HG02571 (cell line): Measurements from ENCODE around the gene HIVEP3.
A peak's percentile ranks its signal among the peaks of the same experiment; 100 is the strongest.

Source experiments
- ATAC-seq: cut with Tn5 transposase; IDR thresholded peaks from one replicate; pipeline ENCODE4 v1.9.1; 2021; ENCODE audit warnings: mild to moderate bottlenecking, moderate library complexity; ENCODE audit not compliant: unreplicated experiment

The HIVEP3 gene

GRCh38 chr1:41735631-41736260, 183.0 kb downstream of the HIVEP3 start:
- ATAC-seq: no peak

- ATAC-seq: no peak
Observed at GRCh38 chr1:41735139-41735538, 183.6 kb downstream of the HIVEP3 start.

GRCh38 chr1:41734201-41734970, 184.3 kb downstream of the HIVEP3 start:
- no peak for ATAC-seq

DNA sequence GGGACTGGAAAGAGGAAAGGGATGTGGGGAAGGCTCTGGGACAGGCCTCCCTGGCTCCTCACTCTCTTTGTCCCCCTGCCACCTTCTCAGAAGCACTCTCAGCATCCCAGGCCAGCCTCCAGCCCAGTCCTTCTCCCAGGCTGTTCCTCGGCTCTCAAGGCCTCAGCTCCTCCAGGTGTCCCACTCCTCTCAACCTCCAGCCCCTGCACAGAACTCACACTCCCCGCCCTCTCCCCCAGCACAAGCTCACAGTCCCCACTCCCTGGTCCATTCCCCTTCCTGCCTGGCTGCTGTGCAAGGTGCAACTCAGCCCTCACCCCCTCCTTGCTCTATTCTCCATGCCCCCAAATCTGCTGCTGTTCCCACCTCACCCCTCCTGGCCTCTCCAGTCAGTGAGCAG, 185.0 kb downstream of the HIVEP3 start:
- ATAC-seq: no peak

DNA sequence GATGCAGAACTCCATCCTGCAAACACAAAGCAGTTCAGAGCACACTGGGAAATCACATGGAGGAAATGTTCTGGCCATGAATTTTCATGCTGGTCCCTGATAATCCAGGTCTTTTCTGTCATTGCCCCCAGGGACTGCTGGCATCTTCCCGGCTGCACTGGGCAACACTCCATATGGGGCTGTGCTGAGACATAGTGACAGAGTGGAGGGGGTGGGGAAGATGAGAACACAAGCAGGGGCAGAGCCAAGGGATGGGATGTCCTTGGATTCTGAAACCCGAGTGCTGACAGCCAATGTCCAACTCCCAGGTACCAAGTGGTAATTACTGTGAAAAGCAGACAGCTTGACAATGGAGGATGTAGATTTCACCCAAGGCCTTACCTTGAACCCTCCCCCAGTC, 185.7 kb downstream of the HIVEP3 start:
- no peak for ATAC-seq

DNA sequence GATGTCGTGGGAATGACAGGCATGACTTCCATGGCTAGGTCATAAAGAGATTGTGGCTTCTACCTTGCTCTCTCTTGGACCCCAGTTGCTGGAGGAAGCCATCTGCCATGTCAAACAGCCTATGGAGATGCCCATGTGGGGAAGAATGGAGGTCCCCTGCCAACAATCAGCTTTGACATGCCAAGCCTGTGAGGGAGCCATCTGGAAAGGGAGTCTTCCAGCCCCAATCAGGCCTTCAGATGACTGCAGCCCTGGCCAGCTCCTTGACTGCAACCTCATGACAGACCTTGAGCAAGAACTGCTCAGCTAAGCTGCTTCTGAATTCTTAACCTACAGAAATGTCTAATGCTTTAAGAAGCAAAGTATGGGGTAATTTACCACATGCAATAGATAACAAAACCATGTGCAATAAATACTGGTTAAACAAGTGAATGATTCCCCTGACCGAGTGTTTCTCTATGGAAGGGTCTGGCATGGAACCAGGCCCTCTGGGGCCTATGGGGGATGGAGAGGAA, 187.1 kb downstream of the HIVEP3 start:
- no peak for ATAC-seq

DNA sequence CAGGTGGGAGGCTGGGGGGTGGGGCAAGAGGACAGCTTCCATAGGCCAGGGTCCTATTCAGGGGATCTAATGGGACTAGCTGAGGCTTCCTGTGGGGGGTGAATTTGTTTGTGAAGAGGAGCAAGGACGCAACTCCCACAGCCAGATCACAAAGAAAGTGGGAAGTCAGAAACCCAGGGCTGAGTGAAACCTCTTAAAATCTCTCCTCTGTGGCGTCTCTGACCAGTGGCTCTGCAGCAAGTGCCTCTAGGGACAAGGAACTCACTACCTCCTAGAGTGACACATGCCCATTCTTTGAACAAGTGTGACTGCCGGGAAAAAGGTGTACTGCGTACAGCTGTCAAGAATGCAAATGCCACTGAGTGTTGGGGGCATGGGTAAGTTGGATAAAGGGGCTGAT, 187.9 kb downstream of the HIVEP3 start:
- ATAC-seq: no peak

DNA sequence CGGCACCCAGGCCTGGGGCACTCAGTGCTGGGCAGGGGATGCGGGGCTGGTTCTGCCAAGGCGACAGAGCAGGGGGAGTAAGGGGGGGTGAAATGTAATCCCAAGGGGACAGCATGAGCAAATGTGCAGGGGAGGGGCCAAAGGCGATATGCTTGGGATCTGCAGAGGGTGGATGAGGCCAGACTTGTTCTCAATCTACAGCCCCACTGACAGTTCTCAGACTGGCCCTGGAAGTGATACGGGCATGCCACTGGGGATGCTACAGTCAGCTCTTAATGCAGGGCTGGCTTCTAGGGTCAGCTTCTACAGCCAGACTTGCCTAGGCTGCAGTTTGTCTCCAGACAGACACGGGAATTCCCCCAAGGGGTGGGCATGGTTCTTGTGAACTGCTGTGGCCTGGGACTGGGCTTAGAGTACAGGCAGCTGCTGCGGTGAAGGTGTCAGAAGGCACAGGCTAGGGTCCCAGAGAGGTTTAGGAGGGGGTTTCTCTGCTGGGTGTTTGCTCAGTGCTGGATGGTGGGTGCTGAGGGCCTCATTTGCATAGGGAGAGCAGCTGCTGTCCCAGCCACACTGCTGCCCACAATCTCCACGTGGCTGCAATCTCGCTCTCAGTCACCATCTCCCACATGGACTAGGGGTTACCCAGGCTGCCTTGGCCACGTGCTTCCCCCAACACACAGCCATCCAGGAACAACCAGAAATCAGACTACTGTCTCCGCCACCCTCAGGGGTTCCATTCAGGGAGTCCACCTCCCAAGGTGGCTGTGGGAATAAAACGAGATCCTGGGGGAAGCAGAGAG, 190.1 kb downstream of the HIVEP3 start:
- ATAC-seq: peak; percentile 82

DNA sequence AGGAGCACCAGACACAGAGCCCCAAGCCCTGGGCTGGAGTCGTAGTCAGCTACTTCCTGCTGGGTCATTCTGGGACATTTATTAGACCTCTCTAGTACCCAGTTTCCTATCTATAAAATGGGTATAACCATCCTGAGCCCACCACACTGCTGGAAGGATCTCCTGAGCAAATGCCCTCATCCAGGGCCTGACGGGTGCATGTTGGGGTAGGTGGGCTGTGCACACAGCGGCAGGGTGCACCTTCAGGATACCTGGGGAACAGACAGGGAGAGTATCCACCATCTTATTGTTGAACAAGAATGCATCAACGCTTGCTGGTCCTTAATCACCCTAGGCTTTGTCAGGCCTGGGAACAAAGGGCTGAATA, 191.0 kb downstream of the HIVEP3 start:
- ATAC-seq: no peak

DNA sequence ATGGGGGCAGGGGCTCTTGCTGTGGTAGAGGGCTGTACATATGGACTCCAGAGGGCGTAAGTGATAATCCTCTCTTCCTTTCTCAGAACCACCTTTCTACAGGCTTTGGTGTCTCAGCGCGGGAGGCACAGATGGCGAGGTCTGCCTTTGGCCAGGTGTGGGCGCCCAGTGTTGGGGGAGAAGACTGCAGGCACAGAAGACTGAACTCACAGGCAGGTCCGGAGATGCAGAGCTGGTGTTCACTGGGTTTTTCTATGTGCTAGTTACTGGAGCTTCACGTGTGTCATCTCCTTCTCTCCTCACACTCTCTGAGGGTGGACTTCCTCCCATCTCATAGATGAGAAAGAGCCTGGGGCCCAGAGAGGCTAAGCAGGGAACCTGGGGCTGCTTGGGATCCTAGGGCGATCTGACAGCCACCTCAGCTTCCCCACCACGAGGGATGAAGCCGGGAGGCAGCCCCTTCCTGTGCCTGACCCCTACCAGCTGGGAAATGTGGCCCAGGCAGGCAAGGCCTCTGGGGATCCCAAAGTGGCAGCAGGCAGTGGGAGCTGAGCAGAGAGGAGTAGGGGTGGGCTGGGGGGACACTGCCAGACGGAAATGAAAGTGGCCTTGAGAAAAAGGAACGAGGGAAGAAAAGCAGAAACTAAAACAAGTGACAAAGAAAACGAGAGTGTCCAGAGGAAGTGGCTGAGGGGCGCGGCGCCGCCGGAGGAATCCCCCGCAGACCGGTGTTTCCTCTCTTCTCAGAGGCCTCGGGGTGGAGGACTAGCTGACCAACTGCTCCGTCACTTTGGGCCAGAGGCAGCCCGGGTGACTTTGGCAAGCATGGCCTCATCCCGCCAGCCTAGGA, 191.6 kb downstream of the HIVEP3 start:
- no peak for ATAC-seq

DNA sequence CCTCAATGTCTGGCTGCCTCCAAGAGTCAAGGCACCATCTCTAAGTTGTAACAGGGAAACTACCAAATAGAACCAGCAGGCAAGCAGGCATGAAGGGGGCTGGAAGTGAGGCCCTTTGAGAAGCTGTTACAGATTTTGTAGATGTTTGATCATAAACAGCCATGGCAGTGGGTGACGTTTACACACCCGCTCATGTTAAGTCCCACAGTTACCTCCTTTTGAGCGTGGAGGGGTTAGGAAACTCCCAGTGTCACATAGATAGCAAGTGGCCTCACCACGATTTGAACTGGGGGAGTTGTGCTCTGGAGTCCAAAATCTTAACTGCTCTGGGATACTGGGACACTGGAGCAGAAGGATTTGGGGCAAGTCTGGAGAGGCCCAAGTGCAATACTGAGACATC, 192.4 kb downstream of the HIVEP3 start:
- ATAC-seq: no peak

- ATAC-seq: no peak
Observed at GRCh38 chr1:41724926-41725325, 193.8 kb downstream of the HIVEP3 start.

- ATAC-seq: no peak
Observed at GRCh38 chr1:41724248-41724647, 194.5 kb downstream of the HIVEP3 start.

- no peak for ATAC-seq
Observed at GRCh38 chr1:41723786-41724185, 194.9 kb downstream of the HIVEP3 start.

GRCh38 chr1:41722184-41722583, 196.5 kb downstream of the HIVEP3 start:
- ATAC-seq: no peak

DNA sequence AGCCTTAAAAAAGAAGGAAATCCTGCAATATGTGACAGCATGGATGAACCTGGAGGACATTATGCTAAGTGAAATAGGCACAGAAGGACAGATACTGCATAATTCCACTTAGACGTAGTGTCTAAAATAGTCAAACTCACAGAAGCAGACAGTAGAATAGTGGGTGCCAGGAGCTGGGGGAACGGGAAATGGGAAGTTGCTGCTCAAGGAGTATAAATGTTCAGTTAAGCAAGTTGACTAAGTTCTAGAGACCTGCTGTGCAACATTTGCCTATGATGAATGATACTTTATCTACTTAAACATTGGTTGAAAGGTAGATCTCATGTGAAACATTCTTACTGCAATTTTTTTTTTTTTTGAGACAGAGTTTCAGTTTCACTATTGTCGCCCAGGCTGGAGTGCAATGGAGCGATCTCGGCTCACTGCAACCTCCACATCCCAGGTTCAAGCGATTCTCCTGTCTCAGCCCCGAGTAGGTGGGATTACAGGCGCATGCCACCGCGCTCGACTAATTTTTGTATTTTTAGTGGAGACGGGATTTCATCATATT, 197.8 kb downstream of the HIVEP3 start:
- ATAC-seq: no peak

GRCh38 chr1:41719590-41719989, 199.1 kb downstream of the HIVEP3 start:
- no peak for ATAC-seq

GRCh38 chr1:41719128-41719527, 199.6 kb downstream of the HIVEP3 start:
- no peak for ATAC-seq

DNA sequence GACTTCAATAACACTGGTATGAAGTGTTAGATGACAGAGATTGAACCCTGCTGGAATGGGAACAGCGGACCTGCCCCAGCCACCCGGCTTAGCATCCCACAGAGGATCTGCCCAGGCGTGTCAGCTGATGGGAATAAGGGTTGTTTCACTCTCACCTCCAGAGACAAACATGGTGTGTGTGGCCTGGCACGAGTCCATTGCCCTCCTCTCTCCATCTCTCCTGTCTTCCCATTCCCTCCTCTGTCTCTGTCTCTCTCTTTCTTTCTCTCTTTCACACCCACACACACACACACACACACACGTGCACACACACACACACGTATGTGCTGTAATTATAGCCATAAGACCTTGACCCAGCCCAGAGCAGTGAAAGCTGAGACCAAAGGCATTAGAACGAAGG, 200.2 kb downstream of the HIVEP3 start:
- ATAC-seq: no peak
